Brain pericyte (primary cell): ENCODE results near the gene ERVK3-1.
"Not testable (repeated sequence)": the region's sequence is repeated elsewhere in the genome, so short reads cannot be mapped to it uniquely, and the experiment has no call there.

Experiments used
- DNase-seq: peaks from one replicate; pipeline ENCODE4 v3.0.0-alpha.2; 2012; ENCODE audit warnings: low read depth, low spot score

ERVK3-1 gene

DNA sequence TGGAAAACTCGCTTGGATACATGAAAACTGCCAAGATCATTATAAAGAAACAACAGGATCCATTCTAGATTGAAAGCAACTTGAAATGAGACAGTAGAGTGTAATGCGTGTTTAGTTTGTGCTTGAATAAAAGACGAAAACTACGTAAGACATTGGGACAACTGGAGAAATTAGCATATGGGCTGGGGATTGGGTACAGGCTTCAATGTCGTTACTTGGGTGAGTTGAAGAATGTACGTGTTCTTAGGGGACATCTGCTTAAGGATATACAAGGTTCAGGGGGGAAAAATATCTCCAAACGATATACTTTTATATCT lies 471 bp upstream of the ERVK3-1 start:
- no peak for DNase-seq

DNA sequence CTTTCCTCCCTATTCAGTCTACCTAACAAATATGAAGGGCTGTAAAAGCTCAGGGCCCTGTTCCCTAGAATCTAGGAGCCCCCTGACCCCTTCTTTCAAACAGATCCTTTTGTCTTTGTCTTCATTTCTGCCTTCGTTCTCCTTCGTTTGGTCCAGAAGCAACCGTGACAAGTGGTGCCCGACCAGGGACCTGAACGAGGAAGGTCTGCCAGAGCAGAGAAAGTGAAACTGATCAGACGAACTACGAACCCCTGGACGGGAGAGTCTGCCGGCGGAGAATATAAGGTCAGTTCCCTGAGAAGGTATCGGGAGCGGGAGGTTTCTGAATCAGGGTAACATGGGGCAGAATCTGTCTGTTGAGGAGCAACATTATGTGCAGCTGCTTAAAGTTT lies 751 bp downstream of the ERVK3-1 start:
- DNase-seq: no peak

DNA sequence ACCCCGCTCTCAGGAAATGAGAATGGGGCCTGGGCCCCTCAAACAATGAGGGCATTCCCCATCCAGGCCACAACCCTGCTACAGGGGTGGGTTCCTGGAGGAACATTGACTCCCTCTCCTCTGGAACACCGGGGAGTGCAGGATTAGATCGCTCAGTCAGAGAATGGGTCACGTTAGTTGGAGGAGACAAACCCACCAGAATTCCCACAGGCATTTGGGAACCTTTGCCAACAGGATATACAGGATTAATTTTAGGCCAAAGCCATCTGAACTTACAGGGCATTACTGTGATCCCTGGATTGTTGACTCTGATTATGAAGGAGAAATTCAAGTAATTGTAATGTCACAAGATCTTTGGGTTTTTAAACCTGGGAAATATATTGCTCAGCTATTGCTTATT lies 2.6 kb downstream of the ERVK3-1 start:
- no peak for DNase-seq

DNA sequence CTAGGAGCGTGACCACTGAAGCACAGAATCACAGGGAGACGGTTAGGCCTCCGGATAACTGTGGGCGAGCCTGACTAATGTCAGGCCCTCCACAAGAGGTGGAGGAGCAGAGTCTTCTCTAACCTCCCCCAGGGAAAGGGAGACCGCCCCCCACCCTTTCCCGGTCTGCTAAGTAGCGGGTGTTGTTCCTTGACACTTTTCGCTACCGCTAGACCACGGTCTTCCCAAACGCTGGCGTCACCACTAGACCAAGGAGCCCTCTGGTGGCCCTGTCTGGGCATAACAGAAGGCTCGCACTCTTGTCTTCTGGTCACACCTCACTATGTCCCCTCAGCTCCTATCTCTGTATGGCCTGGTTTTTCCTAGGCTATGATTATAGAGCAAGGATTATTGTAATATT lies 5.5 kb downstream of the ERVK3-1 start:
- not testable (repeated sequence) for DNase-seq

DNA sequence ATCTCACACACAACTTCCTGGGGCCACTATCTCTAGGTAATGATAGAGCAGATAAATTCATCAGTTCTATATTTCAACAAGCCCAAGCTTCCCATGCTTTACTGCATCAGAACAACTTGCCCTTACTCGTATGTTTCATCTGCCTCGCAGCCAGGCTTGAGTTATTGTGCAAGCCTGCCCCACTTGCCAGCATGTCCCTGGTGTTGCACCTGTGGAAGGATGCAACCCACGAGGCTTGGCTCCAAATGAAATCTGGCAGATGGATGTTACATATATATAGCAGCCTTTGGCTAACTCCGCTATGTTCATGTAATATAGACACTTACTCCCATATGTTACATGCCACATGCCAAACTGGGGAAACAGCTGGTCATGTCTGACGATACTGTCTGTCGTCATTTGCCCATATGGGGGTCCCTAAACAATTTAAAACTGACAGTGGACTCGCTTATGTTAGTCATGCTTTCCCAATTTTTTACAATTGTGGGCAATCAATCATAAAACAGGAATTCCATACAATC lies 6.2 kb downstream of the ERVK3-1 start:
- DNase-seq: no peak

DNA sequence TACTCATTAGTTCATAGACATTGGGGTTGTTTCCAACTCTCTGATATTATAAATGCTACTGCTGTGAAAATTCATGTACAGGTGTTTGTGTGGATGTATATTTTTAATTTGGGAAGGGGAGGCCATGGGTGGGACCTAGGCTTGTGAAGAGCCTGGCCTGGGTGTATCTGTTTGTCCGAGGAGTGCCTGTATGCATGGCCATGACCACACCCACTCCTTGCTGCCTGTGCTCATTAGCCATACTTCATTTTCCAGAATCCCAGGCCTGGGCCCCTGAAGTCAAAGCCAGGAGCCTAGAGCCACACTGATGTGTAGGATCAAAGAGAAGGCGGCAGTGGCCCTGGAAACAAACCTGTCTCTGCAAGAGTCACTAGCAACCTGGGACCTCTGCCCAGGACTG lies 10.4 kb downstream of the ERVK3-1 start:
- no peak for DNase-seq

DNA sequence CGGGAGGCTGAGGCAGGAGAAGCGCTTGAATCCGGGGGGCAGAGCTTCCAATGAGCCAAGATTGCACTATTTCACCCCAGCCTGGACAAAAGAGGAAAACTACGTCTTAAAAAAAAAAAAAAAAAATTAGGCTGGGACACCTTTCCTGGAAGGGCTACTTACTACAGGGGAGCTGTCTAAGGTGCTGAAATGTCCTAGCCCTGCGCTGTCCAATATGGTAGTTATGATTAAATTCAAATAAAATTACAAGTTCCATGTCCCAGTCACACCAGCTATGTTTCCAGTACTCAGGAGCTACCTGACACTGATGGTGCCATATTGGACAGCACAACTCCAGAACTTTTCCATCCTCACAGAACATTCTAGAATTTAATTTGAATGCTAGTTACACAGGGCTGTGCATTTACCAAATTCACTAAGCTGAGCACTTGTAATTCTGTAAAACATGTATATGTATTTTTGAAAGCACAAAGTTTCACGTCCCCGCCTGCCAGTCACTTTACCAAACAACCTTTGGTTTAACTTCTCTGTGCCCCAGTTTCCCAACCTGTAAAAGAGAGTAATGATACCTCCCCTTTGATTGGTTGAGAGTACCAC lies 12.4 kb downstream of the ERVK3-1 start:
- DNase-seq: no peak

DNA sequence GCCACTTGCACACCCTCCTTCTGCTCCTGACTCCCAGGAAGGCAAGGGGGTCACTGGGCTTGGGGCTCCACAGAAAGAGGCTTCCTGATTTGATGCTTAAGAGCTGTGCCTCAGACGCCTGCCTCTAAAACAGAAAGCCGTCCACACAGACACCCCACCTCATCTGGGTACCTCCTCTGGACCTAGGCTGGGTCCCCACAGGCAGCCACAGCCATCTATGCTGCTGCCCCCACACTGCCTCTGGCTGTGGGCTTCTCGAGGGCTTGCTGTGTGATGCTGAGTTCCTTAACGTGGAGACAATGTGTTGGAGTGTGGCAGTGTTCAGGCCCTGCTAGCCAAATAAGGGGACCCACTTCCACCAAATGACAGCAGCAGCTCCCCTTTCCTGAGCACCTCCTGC lies 13.1 kb downstream of the ERVK3-1 start:
- no peak for DNase-seq

DNA sequence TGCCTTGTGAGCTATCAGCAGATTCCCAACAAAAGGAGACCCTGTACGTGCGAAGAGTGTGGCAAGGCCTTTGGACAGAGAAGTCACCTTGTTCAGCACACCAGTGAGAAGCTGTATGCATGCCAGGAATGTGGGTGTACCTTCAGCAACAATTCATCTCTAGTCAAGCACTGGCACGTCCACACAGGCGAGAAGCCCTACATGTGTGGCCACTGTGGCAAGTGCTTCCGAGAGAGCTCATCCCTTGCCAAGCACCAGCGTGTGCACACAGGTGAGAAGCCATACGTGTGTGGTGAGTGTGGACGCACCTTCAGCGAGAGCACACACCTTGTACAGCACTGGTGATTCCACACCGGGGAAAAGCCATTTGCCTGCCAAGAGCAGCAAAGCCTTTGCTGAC lies 14.1 kb downstream of the ERVK3-1 start:
- DNase-seq: no peak

DNA sequence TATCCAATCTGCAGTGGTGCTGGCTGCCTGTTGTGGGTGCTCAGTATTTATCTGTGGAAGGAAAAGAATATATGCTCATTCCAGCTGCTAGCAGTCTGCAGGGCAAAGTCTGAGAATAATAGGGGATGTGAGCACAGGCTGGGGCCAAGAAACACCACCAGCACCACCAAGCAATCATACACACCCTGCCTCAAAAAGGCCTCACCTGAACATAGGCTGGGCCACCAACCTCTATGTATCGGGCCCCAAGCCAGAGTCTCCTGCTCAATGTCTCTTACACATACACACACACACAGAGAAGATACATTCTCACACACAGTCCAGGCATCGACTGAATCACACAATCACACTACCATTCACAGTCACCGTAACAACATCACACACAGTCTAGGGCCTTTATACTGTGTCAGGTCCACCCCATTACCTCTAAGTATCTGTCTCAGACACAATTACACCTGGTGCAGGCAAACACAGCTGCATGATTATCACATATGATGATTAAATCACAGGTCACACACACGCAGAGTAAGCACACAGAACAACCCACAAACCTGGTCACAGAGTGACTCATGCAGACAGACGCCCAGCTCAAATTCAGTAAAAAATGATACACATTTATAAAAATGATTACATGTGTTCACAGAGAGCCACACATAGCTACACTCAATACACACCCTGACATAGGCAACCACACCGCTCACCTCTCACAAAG lies 20.3 kb downstream of the ERVK3-1 start:
- no peak for DNase-seq

DNA sequence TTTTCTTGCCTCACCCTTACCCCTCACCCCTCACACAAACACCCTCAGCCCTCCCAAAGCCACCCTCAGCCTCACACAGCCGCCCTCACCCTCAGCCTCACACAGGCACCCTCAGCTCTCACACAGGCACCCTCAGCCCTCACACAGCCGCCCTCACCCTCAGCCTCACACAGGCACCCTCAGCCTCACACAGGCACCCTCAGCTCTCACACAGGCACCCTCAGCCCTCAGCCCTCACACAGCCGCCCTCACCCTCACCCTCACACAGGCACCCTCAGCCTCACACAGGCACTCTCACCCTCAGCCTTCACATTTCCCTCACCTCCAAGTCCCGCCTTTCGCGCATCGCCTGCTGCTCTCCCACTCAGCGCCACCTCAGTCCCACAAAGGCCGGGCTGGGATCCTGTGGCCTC lies 21.3 kb downstream of the ERVK3-1 start:
- DNase-seq: no peak

DNA sequence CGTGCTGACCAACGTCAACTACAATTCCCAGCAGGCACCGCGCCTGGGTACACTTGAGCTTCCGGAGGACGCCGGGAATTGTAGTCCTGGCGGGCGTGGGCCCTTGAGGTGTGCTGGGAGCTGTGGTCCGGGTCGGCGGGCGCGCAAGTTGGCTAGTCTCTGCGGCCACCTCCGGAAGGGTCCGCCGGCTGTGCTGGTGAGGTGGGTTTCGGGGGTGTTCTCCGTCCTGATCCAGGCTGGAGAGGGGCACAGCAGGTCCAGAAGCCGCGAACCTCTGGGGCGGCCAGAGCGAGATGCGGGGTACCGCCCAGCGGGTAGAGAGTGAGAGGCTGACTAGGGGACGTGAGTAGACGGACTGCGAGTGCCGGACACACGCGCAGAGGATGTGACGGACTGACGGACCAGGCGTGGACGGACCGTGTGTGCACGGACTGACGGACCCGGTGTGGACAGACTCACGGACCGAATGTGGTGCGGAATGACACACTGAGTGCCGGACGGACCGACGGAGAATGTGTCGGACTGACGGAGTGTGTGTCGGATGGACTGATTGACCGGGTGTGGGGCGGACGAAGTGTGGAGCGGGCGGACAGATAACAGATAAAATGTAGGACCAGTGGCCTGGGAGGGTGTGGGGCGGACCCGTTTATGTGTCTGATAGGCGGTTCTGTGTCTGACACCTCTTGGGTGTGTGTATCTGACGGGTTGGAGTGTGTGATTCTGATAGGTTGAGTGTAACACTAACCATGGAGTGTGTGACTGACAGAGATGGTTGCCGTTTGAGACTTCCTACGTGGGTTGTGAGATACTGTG lies 21.9 kb downstream of the ERVK3-1 start, which contains the start of gene ZSCAN22:
TSS of gene ZSCAN22 (plus strand) at position 81 of the 813 bp plus-strand sequence. CDS start 7,809 bp downstream, outside the sequence.
- DNase-seq: peak; percentile 86

DNA sequence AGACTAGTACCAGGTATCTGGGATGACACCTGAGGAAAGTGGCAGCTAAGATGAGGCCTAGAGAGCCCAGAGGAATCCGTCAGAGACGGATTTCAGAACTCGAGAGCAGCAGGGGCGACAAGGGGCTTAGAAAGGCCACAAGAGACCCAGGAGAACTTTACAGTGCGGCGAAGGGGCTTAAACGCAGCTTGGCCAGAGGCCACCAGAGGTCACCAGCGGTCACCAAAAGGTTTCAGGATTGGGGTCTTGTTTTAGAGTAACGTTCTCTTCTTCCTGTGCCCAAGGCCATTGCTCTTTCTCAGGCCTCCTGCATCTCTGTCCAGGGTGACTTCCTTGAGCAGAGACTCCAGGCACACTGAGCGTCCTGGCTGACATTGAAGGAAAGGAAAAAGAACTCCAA lies 23.8 kb downstream of the ERVK3-1 start:
- no peak for DNase-seq

DNA sequence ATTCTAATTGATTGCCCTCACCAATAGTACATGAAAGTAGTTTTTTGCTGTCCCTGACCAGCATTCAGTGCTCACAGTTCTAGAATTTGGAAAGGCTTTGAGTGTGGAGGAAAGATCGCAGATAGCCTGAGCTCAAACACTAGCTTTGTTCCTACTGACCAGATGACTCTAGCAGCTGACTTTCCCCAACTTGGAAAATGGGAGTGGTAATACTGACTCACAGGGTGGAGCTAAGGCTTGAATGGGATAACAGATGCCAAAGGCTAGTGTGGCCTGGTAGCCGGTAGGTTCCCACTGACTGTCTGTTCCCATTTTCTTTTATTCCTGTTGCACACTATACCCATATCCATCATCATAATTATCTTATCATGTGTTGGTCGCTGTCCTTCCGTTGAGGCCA lies 25.3 kb downstream of the ERVK3-1 start:
- DNase-seq: no peak

DNA sequence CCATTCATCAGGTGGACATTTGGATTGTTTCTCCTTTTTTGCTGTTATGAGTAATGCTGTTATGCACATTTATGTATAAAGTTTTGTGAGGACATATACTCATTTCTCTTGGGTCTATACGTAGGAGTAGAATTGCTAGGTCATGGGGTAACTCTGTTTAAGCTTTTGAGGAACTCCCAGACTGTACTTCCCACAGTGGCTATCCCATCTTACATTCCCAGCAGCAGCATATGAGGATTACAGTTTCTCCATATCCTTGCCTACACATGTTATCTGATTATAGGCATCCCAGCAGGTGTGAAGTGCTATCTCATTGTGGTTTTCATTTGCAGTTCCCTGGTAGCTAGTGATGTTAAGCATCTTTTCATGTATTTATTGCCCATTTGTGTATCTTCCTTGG lies 27.5 kb downstream of the ERVK3-1 start:
- DNase-seq: no peak

DNA sequence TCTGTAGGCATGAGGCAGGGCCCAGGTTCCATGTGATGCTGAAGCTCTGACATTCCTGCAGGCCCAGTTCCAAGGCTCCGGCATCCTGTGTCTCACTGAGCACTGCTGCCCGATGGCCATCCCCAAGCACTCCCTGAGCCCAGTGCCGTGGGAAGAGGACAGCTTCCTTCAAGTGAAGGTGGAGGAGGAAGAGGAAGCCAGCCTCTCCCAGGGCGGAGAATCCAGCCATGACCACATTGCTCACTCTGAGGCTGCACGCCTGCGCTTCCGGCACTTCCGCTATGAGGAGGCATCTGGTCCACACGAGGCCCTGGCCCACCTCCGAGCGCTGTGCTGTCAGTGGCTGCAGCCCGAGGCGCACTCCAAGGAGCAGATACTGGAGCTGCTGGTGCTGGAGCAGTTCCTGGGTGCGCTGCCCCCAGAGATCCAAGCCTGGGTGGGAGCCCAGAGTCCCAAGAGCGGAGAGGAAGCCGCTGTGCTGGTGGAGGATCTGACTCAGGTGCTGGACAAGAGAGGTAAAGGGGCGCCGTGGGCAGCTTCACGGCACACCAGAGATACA lies 29.6 kb downstream of the ERVK3-1 start:
- DNase-seq: no peak

DNA sequence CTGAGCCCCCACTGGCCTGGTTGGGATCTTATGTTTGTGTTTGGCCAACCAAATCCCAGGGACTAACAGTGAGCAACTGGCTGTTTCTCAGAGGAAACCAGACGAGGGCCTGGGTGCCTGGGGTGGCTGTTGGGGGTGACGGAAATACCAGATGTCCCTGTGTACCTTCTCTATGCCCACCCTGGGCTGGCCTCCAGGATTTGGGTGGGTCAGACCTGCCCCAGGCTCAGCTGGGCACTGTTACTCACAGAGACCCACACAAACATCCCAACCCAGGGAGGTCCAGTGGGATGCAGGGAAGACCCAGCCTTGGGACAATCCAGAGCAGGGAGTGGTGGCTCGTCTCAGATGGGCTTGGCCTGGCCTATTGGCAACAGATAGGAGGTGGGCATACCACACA lies 30.5 kb downstream of the ERVK3-1 start:
- no peak for DNase-seq

DNA sequence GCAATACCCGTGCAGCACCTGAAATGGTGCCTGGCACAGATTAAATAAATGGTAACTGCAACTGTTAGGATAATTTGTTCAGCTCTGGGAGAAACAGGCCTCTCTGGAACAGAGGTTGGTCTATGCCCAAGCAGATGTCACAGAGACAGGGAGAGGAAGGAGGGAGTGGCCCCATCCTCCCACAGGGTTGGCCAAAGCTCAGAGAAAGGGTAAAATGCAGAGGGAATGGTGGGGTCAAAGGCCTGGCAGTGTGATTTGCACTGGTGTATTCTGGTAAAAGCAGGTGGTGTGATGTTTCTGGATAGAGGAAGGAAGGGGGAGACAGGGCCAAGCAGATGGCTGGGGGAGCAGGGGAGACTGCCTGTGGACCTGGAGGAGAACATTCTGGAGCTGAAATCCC lies 31.0 kb downstream of the ERVK3-1 start:
- no peak for DNase-seq

DNA sequence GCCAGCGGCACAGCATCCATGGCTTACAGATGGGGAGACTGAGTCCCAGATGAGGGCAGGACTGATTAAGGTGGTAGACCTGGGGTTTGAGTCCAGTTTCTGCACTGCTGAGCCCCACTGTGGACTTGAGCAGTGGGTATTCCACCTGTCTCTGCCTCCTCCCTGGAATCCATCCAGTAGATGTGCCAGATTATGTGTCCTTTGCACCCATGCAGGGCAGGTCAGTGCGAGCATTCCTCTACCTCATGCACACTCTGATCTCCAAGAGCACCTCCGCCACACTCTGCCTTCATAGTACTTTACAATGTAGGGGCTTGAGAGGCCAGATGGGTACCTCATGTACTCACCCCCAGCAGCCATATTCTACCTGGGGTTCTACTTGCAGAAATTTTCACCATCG lies 31.6 kb downstream of the ERVK3-1 start:
- no peak for DNase-seq

DNA sequence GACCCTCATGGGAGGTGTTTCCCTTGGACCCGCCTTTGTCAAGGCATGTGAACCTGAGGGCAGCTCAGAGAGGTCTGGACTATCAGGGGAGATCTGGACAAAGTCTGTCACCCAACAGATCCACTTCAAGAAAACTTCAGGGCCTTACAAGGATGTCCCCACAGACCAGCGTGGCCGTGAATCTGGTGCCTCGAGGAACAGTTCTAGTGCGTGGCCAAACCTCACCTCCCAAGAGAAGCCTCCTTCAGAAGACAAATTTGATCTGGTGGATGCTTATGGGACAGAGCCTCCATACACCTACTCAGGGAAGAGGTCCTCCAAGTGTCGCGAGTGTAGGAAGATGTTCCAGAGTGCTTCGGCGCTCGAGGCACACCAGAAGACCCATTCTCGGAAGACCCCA lies 33.2 kb downstream of the ERVK3-1 start:
- no peak for DNase-seq

DNA sequence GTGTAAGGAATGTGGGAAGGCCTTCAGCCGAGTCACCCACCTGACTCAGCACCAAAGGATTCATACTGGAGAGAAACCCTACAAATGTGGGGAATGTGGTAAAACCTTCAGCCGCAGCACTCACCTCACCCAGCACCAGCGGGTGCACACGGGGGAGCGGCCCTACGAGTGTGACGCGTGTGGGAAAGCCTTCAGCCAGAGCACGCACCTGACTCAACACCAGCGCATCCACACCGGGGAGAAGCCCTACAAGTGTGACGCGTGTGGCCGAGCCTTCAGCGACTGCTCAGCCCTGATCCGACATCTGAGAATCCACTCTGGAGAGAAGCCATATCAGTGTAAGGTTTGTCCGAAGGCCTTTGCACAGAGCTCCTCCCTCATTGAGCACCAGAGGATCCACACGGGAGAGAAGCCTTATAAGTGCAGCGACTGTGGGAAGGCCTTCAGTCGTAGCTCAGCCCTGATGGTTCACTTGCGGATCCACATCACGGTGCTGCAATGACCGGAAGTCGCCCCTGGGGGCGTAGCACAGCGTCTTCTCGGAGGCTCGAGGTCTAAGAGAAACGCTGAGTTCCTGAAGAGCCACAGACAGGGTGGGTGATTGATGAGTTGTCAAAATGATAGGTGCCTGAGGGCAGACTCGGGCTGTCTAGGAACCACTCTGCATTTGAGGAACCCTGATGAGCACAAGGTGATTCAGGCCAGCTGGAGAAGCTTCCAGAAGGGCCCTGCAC lies 33.8 kb downstream of the ERVK3-1 start:
- DNase-seq: no peak

DNA sequence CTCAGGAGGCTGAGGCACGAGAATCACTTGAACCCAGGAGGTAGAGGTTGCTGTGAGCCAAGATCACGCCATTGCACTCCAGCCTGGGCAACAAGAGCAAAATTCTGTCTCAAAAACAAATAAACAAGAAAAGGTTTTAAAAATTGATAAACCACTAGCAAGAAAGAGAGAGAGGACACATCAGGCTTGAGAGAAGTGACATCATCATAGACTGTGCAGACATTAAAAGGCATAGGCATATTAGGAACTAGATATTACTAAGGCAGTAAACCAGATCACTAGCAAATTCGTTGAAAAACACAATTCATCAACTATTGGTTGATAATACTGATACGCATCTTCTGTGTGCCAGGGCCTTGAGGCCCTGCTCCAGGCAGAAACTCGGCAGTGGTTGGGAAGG lies 40.4 kb downstream of the ERVK3-1 start:
- DNase-seq: no peak
